SK-N-SH (cell line): Measurements from ENCODE around the gene PKNOX2.

Experiments used
- CTCF ChIP-seq: fragments of 200-600 bp; sonication (generic); IDR thresholded peaks from 2 replicates; pipeline ENCODE4 v1.6.1; 2017; ENCODE audit warnings: antibody characterized with exemption, mild to moderate bottlenecking, moderate library complexity
- EZH2phosphoT487 ChIP-seq: fragments of 200-600 bp; sonication (generic); IDR thresholded peaks from 2 replicates; pipeline ENCODE4 v1.6.1; 2017; ENCODE audit warnings: low read depth, mixed run types, mild to moderate bottlenecking, antibody characterized with exemption, moderate library complexity, borderline replicate concordance
- FOSL2 ChIP-seq: IDR thresholded peaks from 2 replicates; pipeline ENCODE4 v1.4.0; 2012; ENCODE audit warnings: low read depth, mild to moderate bottlenecking, moderate library complexity, borderline replicate concordance
- MXI1 ChIP-seq: IDR thresholded peaks from 2 replicates; pipeline ENCODE4 v1.6.1; 2012; ENCODE audit warnings: mild to moderate bottlenecking, low read depth, low read length, improper control_type of control experiment
- POLR2AphosphoS5 ChIP-seq: IDR thresholded peaks from 2 replicates; pipeline ENCODE4 v1.6.1; 2012; ENCODE audit warnings: low read depth, low read length
- RFX5 ChIP-seq: IDR thresholded peaks from 2 replicates; pipeline ENCODE4 v1.6.1; 2012; ENCODE audit warnings: mild to moderate bottlenecking, improper control_type of control experiment, low read length
- TAF1 ChIP-seq: IDR thresholded peaks from 2 replicates; pipeline ENCODE4 v1.6.1; 2012; ENCODE audit warnings: low read depth, mild to moderate bottlenecking, low read length, moderate library complexity, borderline replicate concordance
- TCF12 ChIP-seq: IDR thresholded peaks from 2 replicates; pipeline ENCODE4 v1.4.0; 2012
- TEAD4 ChIP-seq: IDR thresholded peaks from 2 replicates; pipeline ENCODE4 v1.4.0; 2012; ENCODE audit warnings: mild to moderate bottlenecking, borderline replicate concordance; ENCODE audit not compliant: insufficient read depth
- TF ChIP-seq, protein P1 (sequence below): IDR thresholded peaks from 2 replicates; pipeline ENCODE4 v1.4.0; 2012; ENCODE audit warnings: low read depth, borderline replicate concordance

DNA sequence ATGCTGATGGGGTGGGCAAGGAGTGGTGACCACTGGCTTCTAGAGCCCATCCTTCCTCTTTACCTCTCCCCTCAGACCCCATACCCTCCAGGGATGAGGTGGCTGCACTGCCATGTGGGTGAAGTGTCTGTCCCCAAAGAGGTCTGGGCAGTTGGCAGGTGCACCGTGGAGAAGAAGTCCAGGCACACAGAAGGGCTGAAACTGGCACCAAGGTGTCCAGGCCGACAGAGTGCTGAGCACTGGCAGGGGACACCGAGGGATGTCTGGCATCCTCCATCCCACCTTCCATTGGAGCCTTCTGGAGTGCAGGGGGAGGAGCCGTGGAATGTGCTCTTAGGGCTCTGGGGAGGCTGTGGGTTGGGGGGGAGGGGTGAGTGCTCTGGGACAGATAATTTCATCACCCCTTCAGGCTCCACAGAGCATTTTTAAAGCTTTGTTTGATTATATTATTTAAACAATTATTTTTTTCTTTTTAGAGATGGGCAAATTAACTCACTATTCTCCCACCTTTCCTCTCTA is 37.9 kb downstream of the PKNOX2 start:
- TF ChIP-seq MXI1: no peak
- no peak for TF ChIP-seq TAF1
- no peak for TF ChIP-seq CTCF
- no peak for TF ChIP-seq EZH2phosphoT487
- TF ChIP-seq RFX5: no peak
- no peak for TF ChIP-seq TEAD4
- TF ChIP-seq FOSL2: no peak
- no peak for TF ChIP-seq POLR2AphosphoS5
- TF ChIP-seq, protein P1, sequence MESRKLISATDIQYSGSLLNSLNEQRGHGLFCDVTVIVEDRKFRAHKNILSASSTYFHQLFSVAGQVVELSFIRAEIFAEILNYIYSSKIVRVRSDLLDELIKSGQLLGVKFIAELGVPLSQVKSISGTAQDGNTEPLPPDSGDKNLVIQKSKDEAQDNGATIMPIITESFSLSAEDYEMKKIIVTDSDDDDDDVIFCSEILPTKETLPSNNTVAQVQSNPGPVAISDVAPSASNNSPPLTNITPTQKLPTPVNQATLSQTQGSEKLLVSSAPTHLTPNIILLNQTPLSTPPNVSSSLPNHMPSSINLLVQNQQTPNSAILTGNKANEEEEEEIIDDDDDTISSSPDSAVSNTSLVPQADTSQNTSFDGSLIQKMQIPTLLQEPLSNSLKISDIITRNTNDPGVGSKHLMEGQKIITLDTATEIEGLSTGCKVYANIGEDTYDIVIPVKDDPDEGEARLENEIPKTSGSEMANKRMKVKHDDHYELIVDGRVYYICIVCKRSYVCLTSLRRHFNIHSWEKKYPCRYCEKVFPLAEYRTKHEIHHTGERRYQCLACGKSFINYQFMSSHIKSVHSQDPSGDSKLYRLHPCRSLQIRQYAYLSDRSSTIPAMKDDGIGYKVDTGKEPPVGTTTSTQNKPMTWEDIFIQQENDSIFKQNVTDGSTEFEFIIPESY: no peak
- TF ChIP-seq TCF12: no peak
